IPS-11a (cell line): ENCODE measurements around the gene DOCK3.
"Not testable (repeated sequence)": the region's sequence is repeated elsewhere in the genome, so short reads cannot be mapped to it uniquely, and the experiment has no call there.

Experiments used
- H3K4me3 ChIP-seq: one replicate; pipeline ENCODE4 v1.5.1; 2013; ENCODE audit warnings: low read depth, low read length, control low read depth

Gene DOCK3

DNA sequence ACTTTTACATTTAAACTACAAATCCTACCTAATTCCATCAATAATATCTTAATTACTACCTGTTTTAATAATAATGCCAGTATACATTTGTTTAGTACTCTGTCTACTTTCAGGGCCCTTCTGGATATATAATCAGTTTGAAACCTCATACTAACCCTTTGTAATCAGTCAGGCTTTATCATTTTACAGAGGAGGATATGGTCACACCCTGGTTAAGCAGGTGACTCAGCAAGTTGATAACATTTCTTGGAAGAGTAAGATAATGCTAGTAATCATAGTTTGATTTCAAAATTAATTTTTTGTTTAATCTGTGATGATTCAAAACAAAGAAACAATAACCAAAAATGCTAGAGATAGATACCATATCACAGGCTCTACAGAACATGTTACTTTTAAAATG lies 502.2 kb downstream of the DOCK3 start:
- no peak overlapping the region for H3K4me3 ChIP-seq

DNA sequence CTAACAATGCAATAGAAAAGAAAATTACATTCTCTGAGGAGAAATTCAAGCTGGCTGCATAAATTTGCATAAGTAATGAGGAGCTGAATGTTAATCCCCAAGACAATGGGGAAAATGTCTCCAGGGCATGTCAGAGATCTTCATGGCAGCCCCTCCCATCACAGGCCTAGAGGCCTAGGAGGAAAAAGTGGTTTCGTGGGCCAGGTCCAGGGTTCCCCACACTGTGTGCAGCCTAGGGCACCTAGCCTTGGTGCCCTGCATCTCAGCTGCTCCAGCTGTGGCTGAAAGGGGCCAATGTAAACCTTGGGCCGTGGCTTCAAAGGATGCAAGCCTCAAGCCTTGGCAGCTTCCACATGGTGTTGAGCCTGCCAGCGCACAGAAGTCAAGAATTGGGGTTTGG lies 511.7 kb downstream of the DOCK3 start:
- not testable (repeated sequence) for H3K4me3 ChIP-seq

- no peak overlapping the region for H3K4me3 ChIP-seq
Measured at GRCh38 chr3:51190199-51190598, 515.5 kb downstream of the DOCK3 start.

DNA sequence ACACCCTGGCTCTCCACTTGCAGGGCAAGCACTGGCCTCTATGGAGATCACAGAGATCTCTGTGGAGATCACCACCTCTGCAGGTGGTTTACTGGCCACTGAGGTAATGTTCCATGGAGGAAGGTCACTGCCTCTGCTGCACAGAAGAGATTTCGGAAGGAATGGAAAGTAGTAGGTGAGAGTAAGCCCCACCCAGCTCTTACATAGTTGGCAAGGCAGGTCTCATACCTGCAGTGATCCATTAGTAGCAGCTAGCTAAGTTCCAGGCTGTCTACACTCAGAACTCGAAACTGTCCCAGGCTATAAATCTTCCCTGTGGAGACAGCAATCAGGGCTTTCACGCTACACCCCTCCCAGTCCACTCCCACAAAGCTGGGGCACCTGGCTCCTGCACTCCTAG lies 516.1 kb downstream of the DOCK3 start:
- no peak overlapping the region for H3K4me3 ChIP-seq

- H3K4me3 ChIP-seq = no peak overlapping the region
Measured at GRCh38 chr3:51191768-51192167, 517.0 kb downstream of the DOCK3 start.

GRCh38 chr3:51198477-51198876 lies 523.8 kb downstream of the DOCK3 start:
- H3K4me3 ChIP-seq = no peak overlapping the region

DNA sequence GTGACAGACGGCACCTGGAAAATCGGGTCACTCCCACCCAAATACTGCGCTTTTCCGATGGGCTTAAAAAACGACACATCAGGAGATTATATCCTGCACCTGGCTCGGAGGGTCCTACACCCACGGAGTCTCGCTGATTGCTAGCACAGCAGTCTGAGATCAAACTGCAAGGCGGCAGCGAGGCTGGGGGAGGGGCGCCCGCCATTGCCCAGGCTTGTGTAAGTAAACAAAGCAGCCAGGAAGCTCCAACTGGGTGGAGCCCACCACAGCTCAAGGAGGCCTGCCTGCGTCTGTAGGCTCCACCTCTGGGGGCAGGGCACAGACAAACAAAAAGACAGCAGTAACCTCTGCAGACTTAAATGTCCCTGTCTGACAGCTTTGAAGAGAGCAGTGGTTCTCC lies 524.6 kb downstream of the DOCK3 start:
- H3K4me3 ChIP-seq = not testable (repeated sequence)

- no peak overlapping the region for H3K4me3 ChIP-seq
Measured at GRCh38 chr3:51216291-51216690, 541.6 kb downstream of the DOCK3 start.

- no peak overlapping the region for H3K4me3 ChIP-seq
Measured at GRCh38 chr3:51221959-51222358, 547.2 kb downstream of the DOCK3 start.

DNA sequence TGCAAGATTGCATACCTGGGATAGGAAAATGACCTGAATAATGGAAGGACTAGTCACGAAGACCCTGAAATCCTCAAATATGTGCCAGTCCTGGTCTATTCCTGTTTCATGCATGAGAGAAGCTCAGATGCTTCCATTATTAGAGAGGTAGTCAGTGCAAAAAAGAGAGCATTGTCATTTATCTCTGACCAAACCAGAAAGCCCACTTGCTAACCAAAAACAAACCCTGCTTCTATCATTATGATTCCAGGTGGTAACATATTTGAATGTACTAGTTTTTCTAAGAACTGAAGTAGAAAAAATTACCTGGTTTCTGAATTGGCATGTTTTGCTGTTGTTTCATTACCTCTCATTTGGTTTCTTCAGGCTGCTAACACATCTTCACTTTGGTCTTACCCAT lies 549.6 kb downstream of the DOCK3 start:
- H3K4me3 ChIP-seq = no peak overlapping the region

- no peak overlapping the region for H3K4me3 ChIP-seq
Measured at GRCh38 chr3:51224843-51225242, 550.1 kb downstream of the DOCK3 start.

- no peak overlapping the region for H3K4me3 ChIP-seq
Measured at GRCh38 chr3:51242939-51243338, 568.2 kb downstream of the DOCK3 start.

DNA sequence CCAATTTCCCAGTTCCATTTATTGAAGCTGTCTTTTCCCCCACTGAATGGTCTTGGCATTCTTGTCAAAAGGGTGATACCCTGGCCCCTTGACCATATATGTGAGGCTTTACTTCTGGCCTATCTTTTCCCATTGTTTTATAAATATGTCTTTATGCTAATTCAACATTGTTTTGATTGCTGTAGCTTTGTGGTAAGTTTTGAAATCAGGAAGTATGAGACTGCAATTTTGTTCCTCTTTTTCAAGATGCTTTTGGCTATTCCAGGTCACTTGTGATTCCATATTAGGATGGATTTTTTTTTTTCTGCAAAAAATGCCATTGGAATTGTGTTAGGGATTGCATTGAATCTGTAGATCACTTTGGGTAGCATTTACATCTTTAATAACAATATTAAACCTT lies 569.2 kb downstream of the DOCK3 start:
- H3K4me3 ChIP-seq = no peak overlapping the region

GRCh38 chr3:51245867-51246266 lies 571.1 kb downstream of the DOCK3 start:
- H3K4me3 ChIP-seq = no peak overlapping the region

DNA sequence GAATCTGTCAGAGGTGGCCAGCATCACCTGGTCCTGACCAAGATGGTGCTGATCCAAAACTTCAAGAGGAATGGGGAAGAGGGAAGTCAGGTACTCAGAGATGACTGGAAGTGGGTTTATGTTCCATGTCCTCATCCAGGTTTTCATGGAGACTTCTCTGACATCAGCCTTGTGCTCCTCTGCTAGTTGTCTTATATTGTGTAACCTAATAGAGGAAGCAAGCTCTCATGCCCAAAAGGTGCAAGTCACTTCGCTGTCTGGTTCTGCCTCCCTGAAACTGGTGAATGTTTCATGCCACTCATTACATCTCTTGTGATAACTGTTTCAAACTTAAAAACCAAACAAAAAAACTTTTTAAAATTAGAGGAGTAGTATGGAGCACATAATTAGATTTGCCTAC lies 583.1 kb downstream of the DOCK3 start:
- no peak overlapping the region for H3K4me3 ChIP-seq

DNA sequence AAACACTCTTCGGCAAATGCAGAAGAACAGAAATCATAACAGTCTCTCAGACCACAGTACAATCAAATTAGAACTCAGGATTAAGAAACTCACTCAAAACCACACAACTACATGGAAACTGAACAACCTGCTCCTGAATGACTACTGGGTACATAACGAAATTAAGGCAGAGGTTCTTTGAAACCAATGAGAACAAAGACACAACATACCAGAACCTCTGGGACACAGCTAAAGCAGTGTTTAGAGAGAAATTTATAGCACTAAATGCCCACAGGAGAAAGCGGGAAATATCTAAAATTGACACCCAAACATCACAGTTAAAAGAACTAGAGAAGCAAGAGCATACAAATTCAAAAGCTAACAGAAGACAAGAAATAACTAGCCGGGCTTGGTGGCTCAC lies 589.4 kb downstream of the DOCK3 start:
- H3K4me3 ChIP-seq = not testable (repeated sequence)

DNA sequence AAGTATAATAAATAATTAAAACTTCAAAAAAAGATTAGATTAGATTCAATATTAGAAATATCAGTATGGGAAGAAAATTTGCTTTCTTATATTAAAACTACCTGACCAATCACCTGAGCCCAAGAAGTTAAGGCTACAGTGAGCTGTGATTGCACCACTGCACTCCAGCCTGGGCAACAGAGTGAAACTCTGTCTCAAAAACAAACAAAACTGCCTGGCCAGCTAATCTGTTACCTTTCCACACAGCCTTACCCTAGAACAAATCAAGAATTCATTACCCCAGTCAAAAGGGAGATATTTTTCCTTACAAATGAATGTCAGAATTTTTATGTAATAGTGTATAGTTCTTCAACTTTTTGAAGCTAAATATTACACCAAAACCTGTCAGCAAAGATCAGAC lies 593.4 kb downstream of the DOCK3 start:
- H3K4me3 ChIP-seq = no peak overlapping the region

GRCh38 chr3:51269466-51269865 lies 594.7 kb downstream of the DOCK3 start:
- H3K4me3 ChIP-seq = no peak overlapping the region

DNA sequence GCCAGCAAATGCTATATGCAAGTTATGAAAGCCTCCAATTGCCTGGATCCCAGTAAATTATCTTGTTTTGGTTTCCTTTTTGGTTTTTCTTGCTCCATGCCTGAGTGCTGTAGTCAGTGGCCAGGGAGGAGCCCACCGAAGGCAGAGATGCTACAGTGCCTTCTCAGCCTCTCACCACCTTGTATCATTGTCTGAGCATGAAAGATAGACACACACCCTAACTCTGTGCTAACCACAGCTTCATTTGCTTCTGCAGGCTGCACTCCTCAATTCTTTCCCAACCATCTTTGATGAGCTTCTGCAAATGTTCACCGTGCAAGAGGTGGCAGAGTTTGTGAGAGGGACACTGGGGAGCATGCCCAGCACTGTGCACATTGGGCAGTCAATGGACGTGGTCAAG lies 595.8 kb downstream of the DOCK3 start:
- H3K4me3 ChIP-seq = no peak overlapping the region

- H3K4me3 ChIP-seq = no peak overlapping the region
Measured at GRCh38 chr3:51271172-51271571, 596.4 kb downstream of the DOCK3 start.

- H3K4me3 ChIP-seq = no peak overlapping the region
Measured at GRCh38 chr3:51274052-51274451, 599.3 kb downstream of the DOCK3 start.

- H3K4me3 ChIP-seq = no peak overlapping the region
Measured at GRCh38 chr3:51275111-51275805, 600.5 kb downstream of the DOCK3 start.

DNA sequence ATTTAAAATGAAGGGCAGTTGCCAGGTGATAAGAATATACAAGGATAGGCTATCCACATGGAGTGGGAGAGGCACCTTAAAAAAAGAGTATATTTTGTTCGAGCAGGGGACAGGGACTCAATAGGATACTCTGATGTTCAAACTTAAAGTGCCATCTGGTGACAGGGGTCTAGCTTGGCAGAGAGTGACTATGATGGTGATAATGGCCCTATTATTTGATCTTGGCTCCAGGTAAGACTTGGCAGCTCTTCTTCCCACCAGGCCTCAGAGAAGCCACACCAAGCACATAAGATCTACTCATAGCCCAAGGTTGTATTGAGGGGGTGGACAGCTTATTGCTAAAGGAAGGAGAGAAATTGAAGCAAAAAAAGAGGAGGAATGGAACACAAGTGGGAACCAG lies 601.3 kb downstream of the DOCK3 start:
- H3K4me3 ChIP-seq = no peak overlapping the region
